COLO829 (cell line): ENCODE results near the gene OSGIN1.

ENCODE experiments used
- DNase-seq: peaks from one replicate; pipeline ENCODE4 v3.0.0; 2012; ENCODE audit warnings: low spot score

Gene OSGIN1

DNA sequence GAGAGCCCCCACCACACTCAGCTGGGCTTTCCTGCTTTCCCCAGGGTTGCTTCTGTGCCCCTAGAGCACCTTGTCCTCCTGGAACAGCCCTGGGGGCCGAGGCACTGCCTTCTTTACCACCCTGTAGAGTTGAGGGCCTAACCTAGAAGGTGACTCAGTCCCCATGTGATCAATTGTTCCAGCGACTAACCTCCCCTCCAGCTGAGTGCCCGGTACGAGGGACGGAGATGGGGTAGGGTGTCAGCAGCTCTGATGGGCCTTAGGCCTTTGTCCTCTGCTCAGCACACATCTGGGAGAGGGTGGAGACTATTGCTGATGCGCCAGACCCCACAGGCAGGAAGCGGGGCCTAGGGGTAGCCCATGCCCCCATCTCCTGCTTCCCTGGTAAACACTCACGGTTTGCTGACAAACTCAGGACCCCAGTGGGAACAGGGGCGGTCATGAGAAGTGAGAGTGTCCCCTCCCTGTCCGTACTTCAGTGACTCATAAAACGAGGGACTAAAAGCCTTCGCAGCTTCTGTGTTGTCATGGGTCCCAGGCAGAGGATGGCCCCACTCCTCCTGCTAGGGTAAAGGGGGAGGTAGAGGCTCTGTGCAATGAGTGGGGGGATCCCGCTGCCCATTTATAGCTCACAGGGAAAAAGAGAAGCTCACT, 48.1 kb downstream of the OSGIN1 start:
- no peak for DNase-seq

GRCh38 chr16:84001726-84002125, 48.7 kb downstream of the OSGIN1 start:
- DNase-seq = no peak

DNA sequence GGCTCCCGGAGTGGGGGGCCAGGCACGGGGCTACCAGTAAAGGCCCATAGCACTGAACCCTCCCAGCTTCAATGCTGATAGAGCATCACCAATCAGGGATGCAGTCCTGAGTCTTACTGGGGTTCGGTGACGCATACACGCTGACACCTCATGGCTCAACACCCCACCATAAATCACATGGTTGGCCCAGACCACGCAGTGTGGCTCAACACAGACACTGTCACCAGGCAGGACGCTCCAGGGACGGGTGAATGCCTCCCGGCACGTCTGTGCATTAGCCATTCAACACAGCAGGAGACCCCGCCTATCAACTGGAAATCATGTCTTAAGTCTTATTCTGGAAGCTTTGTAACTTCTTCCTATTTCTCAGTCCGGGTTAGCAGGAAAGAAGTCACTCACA, 50.0 kb downstream of the OSGIN1 start:
- DNase-seq = no peak

- no peak for DNase-seq
Measured at GRCh38 chr16:84004442-84004841, 51.4 kb downstream of the OSGIN1 start.

DNA sequence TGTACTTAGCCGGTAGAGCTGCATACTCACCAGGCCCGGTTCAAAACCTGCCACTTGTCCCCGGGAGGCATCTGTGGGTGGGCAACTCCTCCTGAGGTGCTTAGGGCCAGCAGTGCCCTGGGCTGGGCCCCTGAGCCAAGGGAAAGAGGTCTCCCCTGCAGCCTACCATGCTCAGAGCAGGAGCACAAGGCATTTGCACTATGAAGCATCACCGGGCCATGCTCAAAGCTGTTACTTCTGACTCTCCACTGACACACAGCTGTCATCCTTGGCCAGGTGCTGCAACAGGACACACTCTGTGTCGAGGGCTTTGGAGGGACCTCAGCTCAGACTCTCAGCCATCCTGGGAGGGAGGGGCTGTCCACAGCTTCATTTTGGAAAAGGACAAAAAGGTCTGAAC, 52.4 kb downstream of the OSGIN1 start:
- no peak for DNase-seq

DNA sequence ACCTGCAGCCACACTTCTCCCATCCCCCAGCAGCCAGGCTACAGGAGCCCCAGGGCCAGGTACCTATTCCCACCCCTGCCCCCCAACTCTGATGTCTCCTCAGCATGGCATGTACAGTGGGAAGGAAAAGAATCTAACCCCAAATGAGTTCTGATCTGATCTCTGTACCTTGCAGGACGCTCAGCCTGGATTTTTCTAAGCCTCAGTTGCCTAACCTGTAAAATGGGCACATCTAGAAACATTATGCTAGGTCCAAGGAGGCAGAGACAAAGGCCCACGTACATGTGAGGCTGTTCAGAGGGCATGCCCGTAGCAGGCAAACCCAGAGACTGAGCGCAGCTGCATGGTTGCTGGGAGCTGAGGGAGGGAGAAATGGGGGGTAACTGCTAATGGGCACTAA, 54.5 kb downstream of the OSGIN1 start:
- DNase-seq = no peak

DNA sequence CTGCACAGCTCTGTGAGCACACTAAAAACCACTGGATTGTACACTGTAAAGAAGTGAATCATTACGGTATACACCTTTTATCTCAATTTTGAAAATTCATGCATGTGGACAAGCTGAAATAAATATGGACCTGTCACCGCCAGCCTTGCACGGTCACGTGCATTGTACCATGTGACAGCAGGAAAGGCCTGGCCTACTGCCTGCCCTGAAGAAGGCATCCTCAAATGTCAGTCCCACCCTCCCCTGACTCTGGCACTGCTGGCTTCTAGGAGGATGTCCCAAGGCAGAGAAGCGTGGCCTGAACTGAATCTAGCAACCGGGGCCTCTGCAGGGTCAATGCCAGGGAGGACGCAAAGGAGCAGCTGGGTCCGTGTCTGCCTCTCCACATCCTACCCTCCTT, 54.9 kb downstream of the OSGIN1 start:
- no peak for DNase-seq

DNA sequence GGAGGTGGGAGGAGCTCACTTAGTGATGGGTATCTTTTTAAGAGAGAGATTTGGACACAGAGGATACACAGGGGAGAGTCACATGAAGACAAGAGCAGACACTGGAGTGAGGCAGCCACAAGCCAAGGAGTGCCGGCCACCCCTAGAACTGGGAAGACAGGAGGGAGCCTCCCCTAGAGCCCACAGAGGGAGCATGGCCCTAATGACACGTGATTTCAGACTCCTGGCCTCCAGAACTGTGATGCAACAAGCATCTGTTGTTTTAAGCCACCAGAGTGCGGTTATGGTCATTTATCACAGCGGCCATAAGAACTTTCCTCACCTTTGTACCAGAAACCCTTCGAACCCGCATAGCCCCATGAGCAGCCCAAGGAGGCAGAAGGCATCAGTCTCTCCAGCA, 56.2 kb downstream of the OSGIN1 start:
- DNase-seq = no peak

DNA sequence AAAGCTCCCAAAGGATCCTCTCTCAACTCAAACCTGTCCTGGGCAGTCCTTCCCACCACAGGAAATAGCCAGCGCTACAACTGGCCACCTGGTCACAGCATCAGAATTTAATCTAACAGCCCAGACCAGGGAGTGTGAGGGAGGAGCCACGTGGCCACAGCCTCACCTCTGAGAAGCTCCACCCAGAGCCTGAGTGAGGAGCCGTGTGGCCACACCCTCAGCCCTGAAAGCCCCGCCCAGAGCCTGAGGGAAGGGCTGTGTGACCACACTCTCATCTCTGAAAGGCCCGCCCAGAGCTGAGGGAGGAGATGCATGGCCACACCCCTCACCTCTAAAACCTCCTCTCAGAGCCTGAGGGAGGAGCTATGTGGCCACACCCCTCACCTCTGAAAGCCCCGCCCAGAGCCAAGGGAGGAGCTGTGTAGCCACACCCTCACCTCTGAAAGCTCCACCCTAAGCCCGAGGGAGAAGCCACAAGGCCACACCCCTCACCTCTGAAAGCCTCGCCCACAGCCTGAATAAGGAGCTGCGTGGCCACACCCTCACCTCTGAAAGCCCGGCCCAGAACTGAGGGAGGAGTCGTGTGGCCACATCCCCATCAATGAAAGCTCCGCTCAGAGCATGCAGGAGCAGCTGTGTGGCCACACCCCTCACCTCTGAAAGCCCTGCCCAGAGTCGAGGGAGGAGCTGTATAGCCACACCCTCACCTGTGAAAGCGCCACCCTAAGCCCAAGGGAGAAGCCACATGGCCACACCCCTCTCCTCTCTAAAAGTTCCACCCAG, 60.9 kb downstream of the OSGIN1 start:
- DNase-seq = peak; percentile 86

DNA sequence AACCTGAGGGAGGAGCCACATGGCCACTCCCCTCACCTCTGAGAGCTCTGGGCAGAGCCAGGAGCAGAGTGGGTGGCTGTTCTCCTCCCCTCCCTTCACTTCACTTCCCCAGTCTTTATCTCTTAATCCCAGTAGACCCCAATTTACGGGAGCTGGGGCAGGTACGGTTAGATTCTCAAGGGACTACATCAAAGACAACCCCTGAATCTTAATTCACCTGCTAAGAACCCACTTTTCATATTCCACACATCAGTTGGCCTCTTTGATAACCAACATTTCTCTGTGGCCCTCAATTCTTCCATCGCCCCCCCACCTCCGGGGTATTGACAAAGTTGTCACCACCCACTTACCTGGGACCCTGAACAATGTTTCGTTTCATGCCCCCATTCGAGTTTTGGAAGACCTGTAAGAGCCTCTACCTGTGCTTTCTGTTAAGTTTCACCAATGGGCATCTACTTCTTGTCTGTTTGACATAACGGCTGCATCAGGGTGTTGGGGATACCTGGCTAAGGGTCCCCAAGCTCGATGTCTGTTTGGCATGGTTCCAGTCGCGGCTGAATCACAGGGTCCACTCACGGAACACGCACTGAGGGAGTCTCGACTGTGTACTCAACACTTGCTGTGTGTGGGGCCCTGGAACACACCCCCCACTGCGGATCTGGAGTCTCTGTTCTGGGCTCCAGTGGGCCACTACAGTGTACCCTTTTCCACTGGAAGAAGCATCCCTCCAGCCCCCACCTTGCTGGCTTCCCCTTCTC, 61.7 kb downstream of the OSGIN1 start:
- DNase-seq = no peak

DNA sequence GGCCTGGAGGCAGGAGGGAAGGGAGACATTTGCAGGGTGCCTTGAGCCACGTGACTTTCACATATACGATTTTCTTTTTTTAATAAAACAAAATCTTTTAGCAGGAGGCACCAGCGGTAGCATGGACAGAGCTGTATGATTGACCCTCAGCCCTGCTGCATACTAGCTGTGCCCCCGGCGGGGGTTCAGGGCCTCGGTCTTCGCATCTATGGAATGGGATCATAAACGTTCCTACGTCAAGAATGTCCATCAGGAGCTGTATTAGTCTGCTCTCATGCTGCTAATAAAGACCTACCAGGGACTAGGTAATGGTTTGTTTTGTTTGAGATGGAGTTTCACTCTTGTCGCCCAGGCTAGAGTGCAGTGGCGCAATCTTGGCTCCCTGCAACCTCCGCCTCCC, 62.4 kb downstream of the OSGIN1 start:
- no peak for DNase-seq
